Measurements from ENCODE around the gene CD3E. TPM values are rescaled to one million over a fixed set of nuclear protein-coding genes. Genes with fewer than 3 reads are reported as not detected.

Gene CD3E
- 31.4 TPM for polyA plus RNA-seq

DNA sequence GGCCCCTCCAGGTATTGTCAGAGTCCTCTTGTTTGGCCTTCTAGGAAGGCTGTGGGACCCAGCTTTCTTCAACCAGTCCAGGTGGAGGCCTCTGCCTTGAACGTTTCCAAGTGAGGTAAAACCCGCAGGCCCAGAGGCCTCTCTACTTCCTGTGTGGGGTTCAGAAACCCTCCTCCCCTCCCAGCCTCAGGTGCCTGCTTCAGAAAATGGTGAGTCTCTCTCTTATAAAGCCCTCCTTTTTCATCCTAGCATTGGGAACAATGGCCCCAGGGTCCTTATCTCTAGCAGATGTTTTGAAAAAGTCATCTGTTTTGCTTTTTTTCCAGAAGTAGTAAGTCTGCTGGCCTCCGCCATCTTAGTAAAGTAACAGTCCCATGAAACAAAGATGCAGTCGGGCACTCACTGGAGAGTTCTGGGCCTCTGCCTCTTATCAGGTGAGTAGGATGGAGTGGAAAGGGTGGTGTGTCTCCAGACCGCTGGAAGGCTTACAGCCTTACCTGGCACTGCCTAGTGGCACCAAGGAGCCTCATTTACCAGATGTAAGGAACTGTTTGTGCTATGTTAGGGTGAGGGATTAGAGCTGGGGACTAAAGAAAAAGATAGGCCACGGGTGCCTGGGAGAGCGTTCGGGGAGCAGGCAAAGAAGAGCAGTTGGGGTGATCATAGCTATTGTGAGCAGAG, at the start of gene CD3E:
Gene CD3E (plus strand): TSS at position 163 of the 681 bp plus-strand sequence. CDS start 223 bp downstream, at position 386.
- Mint-ChIP-seq H3K36me3 (no peaks in the 10 kb centered on the region), H3K4me1 (peaks cover 0 to 2% (median 0%) of the 10 kb centered on the region in 3 donors), H3K27me3 (no peaks in the 10 kb centered on the region), H3K9me3 (no peaks in the 10 kb centered on the region), H3K4me3 (peak within 1 kb of the TSS in 3 of 4 donors; percentile 64 to 89 (median 79)), H3K27ac (peak within 1 kb of the TSS in 1 of 3 donors; percentile 73)

DNA sequence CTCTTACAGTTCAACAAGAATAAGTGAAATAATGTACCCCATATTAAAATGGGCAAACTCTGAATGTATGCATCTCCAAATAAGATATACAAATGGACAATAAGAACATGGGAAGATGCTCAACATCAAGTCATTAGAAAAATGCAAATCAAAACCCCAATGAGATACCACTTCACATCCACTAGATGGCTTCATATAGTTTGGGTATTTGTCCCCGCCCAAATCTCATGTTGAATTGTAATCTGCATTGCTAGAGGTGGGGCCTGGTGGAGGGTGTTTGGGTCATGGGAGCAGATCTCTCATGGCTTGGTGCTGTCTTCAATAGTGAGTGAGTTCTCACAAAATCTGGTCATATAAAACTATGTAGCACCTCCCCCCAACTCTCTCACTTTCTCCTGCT, 46.1 kb upstream of the CD3E start:
- H3K27ac Mint-ChIP-seq = no peak overlapping the region
- H3K4me3 Mint-ChIP-seq = peak overlapping the region in 1 of 4 donors; percentile 32
- H3K9me3 Mint-ChIP-seq = peaks cover 0 to 6% (median 0%) of the 10 kb centered on the region in 3 donors
- H3K36me3 Mint-ChIP-seq = peaks cover 2% of the 10 kb centered on the region
- H3K4me1 Mint-ChIP-seq = peaks cover 0 to 3% (median 0%) of the 10 kb centered on the region in 3 donors
- peaks cover 19% of the 10 kb centered on the region for H3K27me3 Mint-ChIP-seq

DNA sequence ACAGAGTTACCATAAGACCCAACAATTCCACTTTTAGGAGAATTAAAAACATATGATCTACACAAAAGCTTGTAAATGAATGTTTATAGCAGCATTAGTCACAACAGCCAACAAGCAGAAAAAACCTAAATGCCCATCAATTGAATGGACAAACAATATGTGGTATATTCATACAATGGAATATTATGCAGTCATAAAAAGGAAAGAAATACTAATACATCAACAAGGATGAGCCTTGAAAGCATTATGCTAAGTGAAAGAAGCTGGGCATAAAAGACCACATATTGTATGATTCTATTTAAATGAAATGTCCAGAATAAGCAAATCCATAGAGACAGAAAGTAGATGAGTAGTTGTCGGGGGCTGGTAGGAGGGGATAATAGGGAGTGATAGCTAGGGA, 45.4 kb upstream of the CD3E start:
- Mint-ChIP-seq H3K4me1 (peaks cover 0 to 8% (median 3%) of the 10 kb centered on the region in 3 donors), H3K27ac (no peak overlapping the region), H3K36me3 (peaks cover 2% of the 10 kb centered on the region), H3K4me3 (no peak overlapping the region), H3K27me3 (peaks cover 25% of the 10 kb centered on the region), H3K9me3 (peaks cover 0 to 6% (median 0%) of the 10 kb centered on the region in 3 donors)

DNA sequence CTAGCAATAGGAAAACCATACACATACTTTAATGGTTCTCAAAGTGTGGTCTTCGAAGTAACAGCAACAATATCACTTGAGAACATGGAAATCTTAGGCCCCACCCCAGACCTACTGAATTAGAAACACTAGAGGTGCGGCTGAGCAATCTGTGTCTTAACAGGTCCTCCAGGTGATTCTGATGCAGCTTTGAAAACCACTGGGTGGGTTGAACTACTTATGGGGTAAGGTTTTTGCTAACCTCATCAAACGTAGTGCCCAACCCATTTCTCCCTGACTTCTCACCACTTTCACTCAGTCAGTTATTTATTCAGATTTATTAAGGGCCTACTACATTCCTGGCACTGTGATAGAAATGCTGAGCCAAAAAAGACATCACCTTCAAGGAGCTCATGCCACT, 44.2 kb upstream of the CD3E start:
- Mint-ChIP-seq H3K36me3 (peaks cover 2% of the 10 kb centered on the region), H3K9me3 (peaks cover 0 to 6% (median 0%) of the 10 kb centered on the region in 3 donors), H3K27ac (no peak overlapping the region), H3K4me3 (no peak overlapping the region), H3K4me1 (peaks cover 4 to 10% (median 7%) of the 10 kb centered on the region in 3 donors), H3K27me3 (peaks cover 37% of the 10 kb centered on the region)

DNA sequence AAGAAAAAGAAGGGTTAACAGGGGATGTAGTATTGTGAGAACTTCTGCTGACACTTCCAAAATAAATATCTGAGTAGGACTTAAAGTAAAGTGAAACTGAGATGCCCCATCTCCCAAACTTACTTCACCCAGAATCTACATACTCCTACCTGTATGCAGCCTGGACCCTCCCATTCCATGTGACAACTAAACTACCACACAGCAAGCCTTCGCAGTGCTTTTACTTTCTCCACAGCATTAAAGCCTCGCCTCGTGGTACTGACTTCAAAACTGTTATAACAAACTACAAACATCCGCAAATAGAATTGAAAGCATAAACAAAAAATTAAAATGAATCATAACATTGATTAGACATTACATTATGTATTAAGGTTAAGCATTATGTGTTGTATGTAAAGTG, 41.4 kb upstream of the CD3E start:
- Mint-ChIP-seq H3K4me3 (no peak overlapping the region), H3K27ac (no peak overlapping the region), H3K4me1 (peaks cover 4 to 12% (median 7%) of the 10 kb centered on the region in 3 donors), H3K36me3 (no peaks in the 10 kb centered on the region), H3K9me3 (peaks cover 0 to 6% (median 0%) of the 10 kb centered on the region in 3 donors), H3K27me3 (peaks cover 39% of the 10 kb centered on the region)

DNA sequence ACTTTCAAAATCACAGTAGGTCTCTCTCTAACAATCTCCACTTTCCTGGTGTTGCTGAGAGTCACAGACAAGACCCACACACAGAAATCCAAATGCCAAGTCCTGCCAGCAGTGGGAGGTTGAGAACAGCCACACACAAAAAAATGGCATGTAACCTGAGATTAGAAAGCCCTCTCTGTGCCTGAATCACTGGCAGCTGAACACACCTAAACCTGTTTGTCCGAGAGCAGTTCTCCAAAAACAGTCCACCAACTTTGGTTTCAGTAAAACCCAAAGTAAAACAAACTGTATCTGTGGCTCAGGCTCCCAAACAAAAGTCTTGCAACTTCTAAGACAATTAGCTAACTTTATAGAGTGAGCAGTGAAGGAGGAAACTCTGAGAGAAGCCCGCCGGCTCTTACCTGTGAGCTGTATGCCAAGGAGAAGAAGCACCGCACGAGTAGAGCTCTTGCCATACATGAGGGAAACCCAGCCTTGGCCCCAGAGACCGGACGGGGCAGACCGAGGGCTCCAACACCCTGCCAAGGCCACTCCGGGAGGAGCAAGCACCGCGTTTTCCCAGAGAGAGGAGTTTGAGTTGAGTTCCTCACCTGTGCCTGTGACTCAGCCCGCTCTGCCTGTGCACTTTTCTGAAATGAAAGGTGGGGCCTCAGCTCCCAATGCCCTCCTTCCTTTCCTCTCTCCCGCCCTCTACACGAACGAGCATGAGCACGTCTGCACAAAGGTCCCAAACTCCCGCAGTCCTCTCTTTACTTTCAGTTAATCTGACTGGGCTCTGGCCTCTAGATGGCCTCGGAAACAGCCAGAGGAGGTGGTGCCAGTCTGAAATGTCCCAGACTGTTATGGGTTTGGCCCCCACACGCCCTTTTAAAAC, 40.6 kb upstream of the CD3E start, which contains the start of gene MPZL2:
Gene MPZL2 (minus strand): TSS at position 603 of the 874 bp plus-strand sequence. CDS start 144 bp downstream, at position 459.
- Mint-ChIP-seq H3K36me3 (no peaks in the 10 kb centered on the region), H3K4me1 (peaks cover 4 to 12% (median 7%) of the 10 kb centered on the region in 3 donors), H3K4me3 (peak within 1 kb of the TSS in 2 of 4 donors; percentile 52 to 85), H3K27me3 (peaks cover 39% of the 10 kb centered on the region), H3K27ac (peak within 1 kb of the TSS in 1 of 3 donors; percentile 13), H3K9me3 (peaks cover 0 to 4% (median 0%) of the 10 kb centered on the region in 3 donors)

DNA sequence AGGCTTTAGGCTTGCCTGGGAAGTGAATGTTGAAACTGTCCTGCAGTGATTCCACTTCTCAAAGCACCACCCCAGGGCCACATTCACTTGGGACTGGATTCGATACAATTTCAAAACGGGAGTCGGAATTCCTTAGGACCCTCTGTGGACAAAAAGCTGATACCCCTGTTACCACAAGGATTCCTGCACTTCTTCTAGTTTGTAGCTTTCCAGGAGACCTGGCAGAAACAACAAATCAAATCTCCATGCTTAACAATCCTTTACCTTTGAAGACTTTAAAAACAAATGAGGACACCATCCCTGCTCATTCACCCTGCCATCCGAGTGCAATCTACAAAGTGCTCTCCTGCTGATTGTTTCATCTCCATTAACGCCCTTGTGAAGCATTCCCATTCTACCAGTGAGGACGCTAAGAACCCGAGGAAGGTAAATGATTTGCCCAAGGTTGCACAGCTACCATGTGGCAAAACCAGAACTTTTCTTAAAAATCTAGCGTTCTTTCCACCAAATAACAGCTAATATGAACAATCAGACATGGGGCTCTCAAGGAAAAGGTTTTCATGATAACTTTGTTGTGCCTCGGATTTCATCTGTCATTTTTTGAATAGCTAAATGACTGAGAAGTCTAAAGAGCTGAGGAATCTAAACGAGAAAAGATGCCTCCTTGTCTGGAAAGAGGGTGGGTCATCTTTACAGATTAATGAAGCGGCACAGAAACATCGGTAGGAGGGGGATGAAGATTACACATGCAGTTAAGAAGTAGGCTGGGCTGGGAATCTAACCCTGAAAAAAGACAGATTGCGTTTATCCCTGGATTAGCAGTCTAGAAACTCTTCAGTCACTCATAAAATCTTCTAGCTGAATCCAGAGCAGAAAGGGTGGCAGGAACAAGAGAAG, 39.7 kb upstream of the CD3E start:
- H3K27me3 Mint-ChIP-seq = peaks cover 43% of the 10 kb centered on the region
- peaks cover 4 to 12% (median 7%) of the 10 kb centered on the region in 3 donors for H3K4me1 Mint-ChIP-seq
- no peaks in the 10 kb centered on the region for H3K9me3 Mint-ChIP-seq
- H3K27ac Mint-ChIP-seq = peak overlapping the region in 1 of 3 donors; percentile 13
- H3K36me3 Mint-ChIP-seq = no peaks in the 10 kb centered on the region
- H3K4me3 Mint-ChIP-seq = no peak overlapping the region

DNA sequence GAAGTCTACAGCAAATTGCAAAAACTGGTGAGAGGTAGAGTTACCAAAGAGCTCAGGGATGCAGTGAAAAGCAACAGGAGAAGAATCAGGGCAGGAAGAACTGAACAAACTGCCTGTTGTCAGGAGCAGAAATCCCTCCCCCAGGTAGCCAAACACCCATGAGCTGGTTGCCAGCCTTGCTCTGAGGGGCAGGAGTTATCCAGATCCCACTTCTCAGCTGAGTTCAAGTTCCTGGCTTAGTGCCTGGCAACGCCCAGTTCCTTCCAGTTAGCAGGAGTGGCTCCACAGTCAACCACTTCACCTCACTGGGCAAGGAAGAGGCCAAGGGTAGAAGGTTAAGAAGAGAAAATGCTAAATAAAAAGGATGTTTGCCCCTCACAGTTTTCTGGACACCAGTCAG, 38.6 kb upstream of the CD3E start:
- no peak overlapping the region for H3K27ac Mint-ChIP-seq
- H3K4me1 Mint-ChIP-seq = peaks cover 4 to 12% (median 7%) of the 10 kb centered on the region in 3 donors
- peaks cover 46% of the 10 kb centered on the region for H3K27me3 Mint-ChIP-seq
- H3K36me3 Mint-ChIP-seq = no peaks in the 10 kb centered on the region
- no peak overlapping the region for H3K4me3 Mint-ChIP-seq
- no peaks in the 10 kb centered on the region for H3K9me3 Mint-ChIP-seq

DNA sequence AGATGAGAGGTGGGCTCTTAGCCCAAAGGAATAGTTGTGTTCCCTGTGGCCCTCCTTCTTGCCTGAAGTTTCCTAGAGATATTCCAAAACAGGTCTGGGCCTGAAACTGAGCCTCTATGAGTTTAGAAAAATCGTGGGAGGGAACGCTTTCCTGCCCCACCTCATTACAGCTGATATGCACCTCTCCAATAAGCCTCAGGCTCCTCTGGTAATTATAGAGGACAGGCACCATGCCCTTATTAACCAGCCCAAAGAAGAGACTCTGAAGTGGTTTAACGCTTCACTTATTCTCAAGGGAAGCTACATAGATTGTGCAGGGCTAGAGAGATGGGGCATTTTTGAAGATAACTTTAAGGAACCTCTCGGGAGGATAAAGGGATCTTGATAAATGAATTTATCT, 37.0 kb upstream of the CD3E start:
- H3K27me3 Mint-ChIP-seq = peaks cover 39% of the 10 kb centered on the region
- peaks cover 4 to 8% (median 7%) of the 10 kb centered on the region in 3 donors for H3K4me1 Mint-ChIP-seq
- peak overlapping the region in 1 of 4 donors; percentile 13 for H3K4me3 Mint-ChIP-seq

DNA sequence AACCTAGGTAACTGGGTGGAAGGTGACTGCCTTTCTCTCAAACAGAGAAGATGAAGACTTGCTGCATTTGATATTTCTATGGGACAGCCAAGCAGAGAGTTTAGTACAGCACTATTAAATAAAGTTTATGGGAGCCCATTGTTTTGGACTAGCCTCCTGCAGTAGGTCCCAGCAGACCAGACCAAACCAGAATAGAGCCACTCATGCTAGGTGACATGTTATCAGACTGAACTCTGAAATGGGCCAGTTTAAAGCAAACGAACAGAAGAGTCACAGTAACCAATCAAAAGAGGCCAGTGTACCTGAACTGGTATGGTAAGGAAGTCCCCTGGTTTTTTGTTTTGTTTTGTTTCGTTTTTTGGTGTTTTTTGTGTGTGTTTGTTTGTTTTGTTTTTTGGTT, 32.5 kb upstream of the CD3E start:
- no peak overlapping the region for H3K4me3 Mint-ChIP-seq
- peaks cover 20% of the 10 kb centered on the region for H3K27me3 Mint-ChIP-seq
- peaks cover 3% of the 10 kb centered on the region for H3K36me3 Mint-ChIP-seq
- no peaks in the 10 kb centered on the region for H3K9me3 Mint-ChIP-seq
- H3K4me1 Mint-ChIP-seq = peaks cover 0 to 2% (median 1%) of the 10 kb centered on the region in 3 donors
- no peak overlapping the region for H3K27ac Mint-ChIP-seq

More for the DNA sequence above, 37.0 kb upstream of the CD3E start:
- Mint-ChIP-seq H3K27ac (no peak overlapping the region), H3K36me3 (peaks cover 2% of the 10 kb centered on the region), H3K9me3 (no peaks in the 10 kb centered on the region)

DNA sequence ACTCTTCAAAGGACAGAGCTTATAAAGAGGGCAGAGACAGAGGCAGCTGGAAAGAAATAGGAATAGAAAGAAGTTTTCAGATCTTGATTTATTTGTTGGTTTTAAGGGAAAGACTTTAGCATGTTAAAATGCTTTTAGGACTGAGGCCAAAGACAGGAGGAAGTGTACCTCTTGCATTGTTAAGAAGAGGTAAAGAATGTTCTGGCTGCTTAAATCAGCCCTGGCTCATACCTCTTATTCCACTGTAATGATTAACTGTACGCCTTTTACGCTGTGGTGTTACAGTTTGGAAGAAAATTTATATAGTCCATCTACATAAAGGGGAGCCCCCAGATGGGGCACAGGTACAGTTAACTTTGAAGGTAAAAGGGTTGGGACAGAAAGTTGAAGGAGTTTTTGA, 30.3 kb upstream of the CD3E start:
- no peak overlapping the region for H3K27ac Mint-ChIP-seq
- no peaks in the 10 kb centered on the region for H3K9me3 Mint-ChIP-seq

DNA sequence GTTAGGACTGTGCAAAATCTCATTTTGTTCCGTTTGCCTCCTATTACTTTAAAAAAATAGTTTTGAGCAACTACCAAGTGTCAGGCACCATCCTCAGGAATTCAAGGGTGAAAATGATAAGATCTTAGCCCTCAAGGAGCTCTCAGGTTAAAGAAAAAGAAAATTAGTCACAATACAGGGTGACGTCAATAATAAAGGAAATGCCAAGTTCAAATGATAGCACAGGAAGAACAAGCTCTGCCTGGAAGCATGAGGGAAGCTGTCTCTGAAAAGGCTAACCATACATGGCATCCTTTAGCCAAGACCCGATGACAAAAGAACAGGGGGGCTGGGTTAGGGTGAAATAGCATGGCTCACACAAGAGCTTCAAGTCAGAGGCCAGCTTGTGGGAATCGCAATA, 29.4 kb upstream of the CD3E start:
- H3K4me1 Mint-ChIP-seq = peaks cover 0 to 3% (median 2%) of the 10 kb centered on the region in 3 donors
- no peak overlapping the region for H3K27ac Mint-ChIP-seq

More for the DNA sequence above, 30.3 kb upstream of the CD3E start:
- no peak overlapping the region for H3K4me3 Mint-ChIP-seq
- H3K4me1 Mint-ChIP-seq = peaks cover 0 to 1% (median 0%) of the 10 kb centered on the region in 3 donors
- peaks cover 3% of the 10 kb centered on the region for H3K36me3 Mint-ChIP-seq
- peaks cover 20% of the 10 kb centered on the region for H3K27me3 Mint-ChIP-seq

DNA sequence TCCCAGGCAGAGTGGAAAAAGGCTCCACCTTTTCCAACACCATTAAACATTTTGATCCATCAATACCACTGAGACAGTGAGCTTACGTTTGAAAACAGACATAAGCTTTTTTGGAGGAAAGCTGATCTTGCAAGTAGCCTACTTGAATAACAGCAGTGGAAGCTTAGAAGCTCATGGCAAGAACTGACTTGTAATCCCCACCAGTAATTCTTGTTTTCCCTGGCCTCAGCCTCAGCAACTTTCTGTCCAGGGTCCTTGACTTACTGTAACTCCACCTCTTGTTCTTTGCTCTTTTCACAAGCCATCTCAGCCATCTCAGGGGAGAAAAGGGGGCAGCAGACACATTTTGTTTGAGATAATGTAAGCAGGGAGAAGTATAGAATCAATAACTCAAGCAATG, 28.1 kb upstream of the CD3E start:
- Mint-ChIP-seq H3K4me1 (peaks cover 4 to 8% (median 8%) of the 10 kb centered on the region in 3 donors), H3K9me3 (no peaks in the 10 kb centered on the region), H3K4me3 (no peak overlapping the region), H3K36me3 (peaks cover 3% of the 10 kb centered on the region), H3K27me3 (peaks cover 10% of the 10 kb centered on the region), H3K27ac (no peak overlapping the region)

More for the DNA sequence above, 29.4 kb upstream of the CD3E start:
- Mint-ChIP-seq H3K4me3 (no peak overlapping the region), H3K27me3 (peaks cover 12% of the 10 kb centered on the region), H3K9me3 (no peaks in the 10 kb centered on the region), H3K36me3 (peaks cover 3% of the 10 kb centered on the region)

DNA sequence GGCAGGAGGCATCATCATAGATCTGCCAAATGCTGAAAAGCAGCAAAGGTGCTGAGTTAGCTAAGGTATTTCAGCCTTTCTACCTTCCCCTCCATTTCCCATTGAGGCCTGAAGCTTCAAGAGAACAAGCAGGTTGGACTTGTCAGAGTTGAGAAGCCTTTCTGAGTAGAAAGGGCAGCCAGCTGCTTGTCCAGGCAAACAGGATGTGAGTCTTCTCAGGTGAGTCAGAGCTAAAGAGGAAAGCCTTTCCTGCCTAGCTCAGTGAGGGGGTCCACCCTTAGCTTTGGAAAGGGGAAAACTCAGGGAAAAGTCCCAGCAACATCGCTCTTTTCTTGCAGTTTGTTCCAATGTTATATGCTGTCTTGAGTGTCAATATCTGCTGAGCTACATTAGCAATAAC, 27.2 kb upstream of the CD3E start:
- Mint-ChIP-seq H3K4me1 (peaks cover 10 to 12% (median 10%) of the 10 kb centered on the region in 3 donors), H3K9me3 (no peaks in the 10 kb centered on the region)

More for the DNA sequence above, 27.2 kb upstream of the CD3E start:
- Mint-ChIP-seq H3K36me3 (peaks cover 1% of the 10 kb centered on the region), H3K4me3 (no peak overlapping the region), H3K27me3 (peaks cover 10% of the 10 kb centered on the region), H3K27ac (no peak overlapping the region)

Measured in IgD-negative memory B cell (primary cell).